HG02938 (cell line): Measurements from ENCODE around the gene MAGOHB.
"Not testable (repeated sequence)": the region's sequence is repeated elsewhere in the genome, so short reads cannot be mapped to it uniquely, and the experiment has no call there.

Experiments
- ATAC-seq: cut with Tn5 transposase; IDR thresholded peaks from one replicate; pipeline ENCODE4 v1.9.1; 2021; ENCODE audit warnings: mild to moderate bottlenecking, moderate library complexity; ENCODE audit not compliant: unreplicated experiment

MAGOHB gene

GRCh38 chr12:10613349-10614055, at the start of gene MAGOHB:
MAGOHB (minus strand) TSS chr12:10613609; CDS start chr12:10613532, 77 bp downstream.
- ATAC-seq = peak; percentile 90

- ATAC-seq = no peak
These were observed 47.9 kb upstream of the MAGOHB start for GRCh38 chr12:10661338-10661737.

- ATAC-seq = no peak
These were observed 40.6 kb upstream of the MAGOHB start for GRCh38 chr12:10654003-10654402.

- no peak for ATAC-seq
These were observed 38.8 kb upstream of the MAGOHB start for GRCh38 chr12:10652192-10652591.

- ATAC-seq = not testable (repeated sequence)
These were observed 33.2 kb upstream of the MAGOHB start for GRCh38 chr12:10646576-10646975.

GRCh38 chr12:10645910-10646309, 32.5 kb upstream of the MAGOHB start:
- ATAC-seq = no peak

- ATAC-seq = no peak
These were observed 28.5 kb upstream of the MAGOHB start for GRCh38 chr12:10641735-10642500.

GRCh38 chr12:10638728-10639127, 25.3 kb upstream of the MAGOHB start:
- ATAC-seq = no peak

- ATAC-seq = no peak
These were observed 23.2 kb upstream of the MAGOHB start for GRCh38 chr12:10636611-10637010.

- ATAC-seq = no peak
These were observed 22.7 kb upstream of the MAGOHB start for GRCh38 chr12:10636124-10636523.

GRCh38 chr12:10635306-10635705, 21.9 kb upstream of the MAGOHB start:
- no peak for ATAC-seq

- no peak for ATAC-seq
These were observed 21.0 kb upstream of the MAGOHB start for GRCh38 chr12:10634427-10634826.

GRCh38 chr12:10633541-10633940, 20.1 kb upstream of the MAGOHB start:
- no peak for ATAC-seq

- ATAC-seq = no peak
These were observed 18.8 kb upstream of the MAGOHB start for GRCh38 chr12:10632226-10632625.

- ATAC-seq = no peak
These were observed 11.2 kb upstream of the MAGOHB start for GRCh38 chr12:10624605-10625004.

GRCh38 chr12:10623131-10623530, 9.7 kb upstream of the MAGOHB start:
- ATAC-seq = no peak

GRCh38 chr12:10621278-10621677, 7.9 kb upstream of the MAGOHB start:
- ATAC-seq = no peak

GRCh38 chr12:10620078-10620779, 6.8 kb upstream of the MAGOHB start:
- ATAC-seq = no peak

GRCh38 chr12:10618338-10618987, 5.1 kb upstream of the MAGOHB start:
- ATAC-seq = no peak

GRCh38 chr12:10617863-10618262, 4.5 kb upstream of the MAGOHB start:
- no peak for ATAC-seq

GRCh38 chr12:10615532-10615931, 2.1 kb upstream of the MAGOHB start:
- no peak for ATAC-seq
